HUES64 (cell line): ENCODE results near the gene GBGT1.

Experiments
- H3K27ac ChIP-seq: 2 replicates; pipeline ENCODE4 v1.7.0; 2013; ENCODE audit warnings: low read depth, low read length, inconsistent platforms
- H3K27me3 ChIP-seq: 2 replicates; pipeline ENCODE4 v1.6.1; 2013; ENCODE audit warnings: mild to moderate bottlenecking, low read length; ENCODE audit not compliant: insufficient read depth
- H3K36me3 ChIP-seq: 2 replicates; pipeline ENCODE4 v1.6.1; 2013; ENCODE audit warnings: mild to moderate bottlenecking, low read length; ENCODE audit not compliant: insufficient read depth
- H3K4me1 ChIP-seq: 2 replicates; pipeline ENCODE4 v1.6.1; 2013; ENCODE audit warnings: mild to moderate bottlenecking, low read length, moderate library complexity; ENCODE audit not compliant: insufficient read depth
- H3K4me3 ChIP-seq: 2 replicates; pipeline ENCODE4 v1.5.1; 2013; ENCODE audit warnings: mild to moderate bottlenecking, low read length, moderate library complexity
- H3K9ac ChIP-seq: 2 replicates; pipeline ENCODE4 v1.6.1; 2013; ENCODE audit warnings: mild to moderate bottlenecking, low read depth, low read length
- H3K9me3 ChIP-seq: 2 replicates; pipeline ENCODE4 v1.6.1; 2013; ENCODE audit warnings: low read depth, low read length; ENCODE audit not compliant: insufficient read depth
- WGBS: fragments of 150-250, 120-280 bp; methylation state at CpG from one replicate; pipeline ENCODE4 v1.1.7; 2013; ENCODE audit warnings: missing lambda C conversion rate; 5-methylcytosine and 5-hydroxymethylcytosine counted together

GBGT1 gene

DNA sequence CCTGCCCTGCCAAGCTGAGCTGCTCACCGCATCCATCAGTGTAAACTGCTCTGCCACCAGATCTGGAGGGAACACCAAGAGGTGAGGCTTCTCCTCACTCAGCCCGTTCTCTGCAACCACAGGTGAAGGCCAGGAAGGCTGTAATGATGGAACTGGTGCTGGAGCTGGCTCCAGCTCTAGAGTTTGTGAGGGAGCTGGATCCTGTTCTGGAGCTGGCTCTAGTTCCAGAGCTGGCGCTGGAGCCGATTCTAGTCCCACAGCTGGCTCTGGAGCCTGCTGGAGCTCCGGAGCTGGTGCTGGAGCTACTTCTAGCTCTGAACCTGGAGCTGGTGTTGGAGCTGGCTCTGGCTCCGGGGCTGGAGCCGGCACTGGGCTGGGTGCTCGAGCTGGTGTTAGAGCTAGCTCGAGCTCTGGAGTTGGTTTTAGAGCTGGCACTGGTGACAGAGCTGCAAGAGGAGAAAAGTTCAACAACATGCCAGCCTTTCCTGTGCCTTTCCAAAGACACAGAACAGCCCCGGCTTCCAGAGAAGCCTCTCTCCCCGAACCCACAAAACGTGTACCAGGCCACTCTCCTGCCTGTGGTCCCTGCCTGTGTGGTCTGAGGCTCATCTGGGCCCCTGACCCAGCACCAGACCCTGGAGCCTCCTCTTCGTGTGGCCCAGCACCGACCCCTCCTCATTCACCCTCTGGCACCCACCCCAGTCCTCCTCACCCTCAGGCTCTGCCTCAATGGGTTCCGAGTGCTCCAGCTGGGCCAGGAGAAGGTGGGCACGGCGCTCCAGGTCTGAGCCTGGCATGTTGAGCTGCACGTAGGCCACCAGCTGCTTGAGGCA is 55.5 kb downstream of the GBGT1 start:
- Histone ChIP-seq H3K4me3 (no peak overlapping the region), H3K27ac (no peak overlapping the region), H3K9me3 (no peaks in the 10 kb centered on the region), H3K9ac (no peak overlapping the region), H3K36me3 (peaks cover 40% of the 10 kb centered on the region), H3K27me3 (no peaks in the 10 kb centered on the region), H3K4me1 (no peaks in the 10 kb centered on the region)
- 90% methylated on average over 18 of the region's 18 CpGs for WGBS

DNA sequence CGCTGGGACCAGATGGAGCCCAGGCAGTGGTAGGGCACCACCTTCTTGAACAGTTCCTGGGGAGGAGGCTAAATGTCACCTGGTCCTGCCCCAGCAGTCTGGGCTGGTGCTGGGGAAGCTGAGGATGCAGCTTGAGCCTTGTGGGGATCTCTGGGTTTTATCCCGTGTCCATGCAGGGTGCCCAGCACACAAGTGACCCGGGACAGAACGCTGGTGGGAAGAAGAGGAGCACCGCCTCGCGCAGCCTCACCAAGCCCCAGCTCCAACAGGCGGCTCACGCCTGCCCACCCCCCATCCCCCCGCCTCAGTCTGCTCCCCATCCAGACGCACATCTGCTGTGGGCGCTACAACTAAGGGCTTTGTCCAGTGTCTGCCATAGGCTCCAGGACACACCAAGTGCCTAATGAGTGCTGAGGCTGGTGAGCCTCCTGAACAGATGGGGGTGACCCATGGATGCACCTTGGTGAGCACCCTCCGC is 56.4 kb downstream of the GBGT1 start:
- no peak overlapping the region for H3K9ac ChIP-seq
- H3K27ac ChIP-seq = no peak overlapping the region
- H3K36me3 ChIP-seq = peaks cover 44% of the 10 kb centered on the region
- H3K4me3 ChIP-seq = no peak overlapping the region
- H3K9me3 ChIP-seq = no peaks in the 10 kb centered on the region
- 89% methylated on average over 13 of the region's 13 CpGs for WGBS
- H3K27me3 ChIP-seq = no peaks in the 10 kb centered on the region
- H3K4me1 ChIP-seq = no peaks in the 10 kb centered on the region

DNA sequence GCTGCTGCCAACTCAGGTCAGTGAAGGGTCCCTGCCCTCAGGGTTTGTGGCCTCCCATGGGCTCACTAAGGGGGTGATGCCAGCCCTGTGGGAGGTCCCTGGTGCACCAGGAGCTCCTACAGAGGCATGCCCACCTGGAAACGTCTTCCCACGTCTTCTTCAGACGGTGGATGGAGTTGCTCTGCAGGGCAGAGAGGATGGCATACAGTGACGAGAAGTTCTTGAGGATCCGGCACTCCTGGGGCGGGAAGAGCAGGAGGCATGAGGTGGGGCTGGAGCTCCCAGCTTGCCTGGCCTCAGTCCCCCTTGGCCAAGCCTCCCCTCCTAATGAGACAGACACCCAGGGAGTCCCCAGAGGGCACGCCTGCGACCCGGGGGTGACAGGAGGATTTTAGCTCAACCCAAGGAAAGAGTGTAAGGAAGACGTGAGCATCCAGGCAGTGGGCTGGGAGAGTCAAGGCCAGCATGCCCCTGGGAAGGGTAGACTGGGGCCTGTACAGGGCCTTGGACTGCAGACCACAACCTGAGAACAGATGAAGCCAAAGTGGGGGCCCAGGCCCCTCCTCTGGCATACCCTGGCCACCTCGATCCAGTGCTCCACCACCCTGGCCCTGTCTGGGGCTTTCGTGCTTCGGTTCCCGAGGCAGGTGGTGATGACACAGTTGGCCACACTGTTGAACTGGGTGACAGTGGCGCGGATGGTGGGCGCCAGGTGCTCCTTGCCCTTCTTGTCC is 57.0 kb downstream of the GBGT1 start:
- WGBS = 95% methylated on average over 17 of the region's 17 CpGs
- Histone ChIP-seq H3K9me3 (no peaks in the 10 kb centered on the region), H3K27me3 (no peaks in the 10 kb centered on the region), H3K36me3 (peaks cover 50% of the 10 kb centered on the region), H3K27ac (no peak overlapping the region), H3K4me3 (no peak overlapping the region), H3K4me1 (no peaks in the 10 kb centered on the region), H3K9ac (no peak overlapping the region)

DNA sequence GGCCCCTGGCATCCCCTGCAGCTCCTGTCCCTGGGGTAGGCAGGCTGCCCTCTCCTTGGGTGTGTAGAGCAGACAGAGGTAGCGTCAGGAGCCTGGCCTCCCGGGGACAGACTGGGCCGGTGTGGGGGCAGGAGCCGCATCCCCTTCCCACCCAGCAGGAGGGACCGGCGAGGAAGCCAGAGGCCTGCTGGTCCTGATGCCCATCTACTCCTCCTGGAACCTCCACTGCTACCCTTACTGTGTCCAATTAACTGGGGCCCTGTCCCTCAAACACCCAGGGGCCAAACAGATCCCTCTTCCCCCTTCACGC is 58.3 kb downstream of the GBGT1 start:
- peaks cover 60% of the 10 kb centered on the region for H3K36me3 ChIP-seq
- no peak overlapping the region for H3K27ac ChIP-seq
- no peak overlapping the region for H3K4me3 ChIP-seq
- H3K4me1 ChIP-seq = no peaks in the 10 kb centered on the region
- 59% methylated on average over 6 of the region's 7 CpGs for WGBS
- no peaks in the 10 kb centered on the region for H3K9me3 ChIP-seq
- H3K9ac ChIP-seq = no peak overlapping the region
- H3K27me3 ChIP-seq = no peaks in the 10 kb centered on the region

DNA sequence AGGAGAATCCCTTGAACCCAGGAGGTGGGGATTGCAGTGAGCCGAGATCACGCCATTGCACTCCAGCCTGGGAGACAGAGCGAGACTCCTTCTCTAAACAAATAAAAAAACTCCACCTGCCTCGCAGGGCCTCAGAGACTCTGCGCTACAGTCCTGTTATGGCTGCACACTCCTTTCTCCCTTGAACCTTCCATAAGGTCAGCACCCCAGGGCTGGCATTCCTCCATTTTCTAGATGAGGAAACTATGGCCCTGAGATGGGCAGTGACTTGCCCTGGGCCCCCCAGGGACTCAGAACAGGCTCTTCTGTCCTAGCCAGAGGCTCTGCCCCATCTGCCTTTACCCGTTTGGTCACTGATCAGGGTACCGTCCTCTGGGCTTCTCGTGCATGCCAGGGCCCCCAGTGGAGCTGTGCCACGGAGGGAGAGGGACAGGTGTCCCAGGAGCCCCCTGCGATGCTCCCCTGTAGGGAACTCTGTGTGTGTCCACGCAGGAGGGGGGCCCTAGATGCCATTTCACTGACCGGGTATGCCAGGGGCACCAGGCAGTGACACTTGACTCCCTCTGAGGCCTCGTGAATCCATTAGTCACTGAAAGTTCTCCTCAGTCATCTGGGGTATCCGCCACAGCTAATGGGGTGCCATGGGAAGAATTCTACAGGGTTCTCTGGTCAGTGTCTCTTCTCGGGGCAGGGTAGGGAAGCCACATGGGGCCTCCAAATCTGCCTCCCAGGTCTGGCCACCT is 58.8 kb downstream of the GBGT1 start:
- H3K9ac ChIP-seq = no peak overlapping the region
- H3K4me1 ChIP-seq = no peaks in the 10 kb centered on the region
- H3K27me3 ChIP-seq = no peaks in the 10 kb centered on the region
- WGBS = 93% methylated on average over 15 of the region's 15 CpGs
- peaks cover 63% of the 10 kb centered on the region for H3K36me3 ChIP-seq
- no peak overlapping the region for H3K4me3 ChIP-seq
- no peak overlapping the region for H3K27ac ChIP-seq
- no peaks in the 10 kb centered on the region for H3K9me3 ChIP-seq

DNA sequence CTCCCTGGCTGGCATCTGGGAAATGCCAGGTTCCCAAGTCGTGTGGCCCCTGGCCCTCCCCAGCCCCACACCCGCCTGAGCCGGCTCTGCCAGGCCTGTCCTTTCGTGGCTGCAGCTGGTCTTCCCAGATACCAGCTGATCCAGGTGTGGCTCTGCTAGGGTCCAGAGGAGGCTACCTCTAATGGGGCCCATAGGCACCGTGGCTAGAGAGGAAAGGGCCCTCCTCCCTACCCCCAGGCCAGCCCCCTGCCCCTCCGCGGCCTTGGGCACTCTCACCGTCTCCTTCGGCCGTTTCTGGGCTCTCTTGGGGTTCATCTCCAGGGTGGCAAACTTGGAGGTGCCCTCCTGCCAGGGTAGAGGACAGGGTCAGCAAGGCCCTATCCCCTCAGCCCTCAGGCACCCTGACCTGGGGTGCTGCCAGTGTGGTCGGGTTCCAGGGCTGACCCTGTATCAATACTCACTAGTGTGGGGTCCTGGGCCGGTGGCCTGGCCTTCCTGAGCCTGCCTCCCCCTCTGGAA is 59.7 kb downstream of the GBGT1 start:
- 92% methylated on average over 12 of the region's 12 CpGs for WGBS
- peaks cover 65% of the 10 kb centered on the region for H3K36me3 ChIP-seq

DNA sequence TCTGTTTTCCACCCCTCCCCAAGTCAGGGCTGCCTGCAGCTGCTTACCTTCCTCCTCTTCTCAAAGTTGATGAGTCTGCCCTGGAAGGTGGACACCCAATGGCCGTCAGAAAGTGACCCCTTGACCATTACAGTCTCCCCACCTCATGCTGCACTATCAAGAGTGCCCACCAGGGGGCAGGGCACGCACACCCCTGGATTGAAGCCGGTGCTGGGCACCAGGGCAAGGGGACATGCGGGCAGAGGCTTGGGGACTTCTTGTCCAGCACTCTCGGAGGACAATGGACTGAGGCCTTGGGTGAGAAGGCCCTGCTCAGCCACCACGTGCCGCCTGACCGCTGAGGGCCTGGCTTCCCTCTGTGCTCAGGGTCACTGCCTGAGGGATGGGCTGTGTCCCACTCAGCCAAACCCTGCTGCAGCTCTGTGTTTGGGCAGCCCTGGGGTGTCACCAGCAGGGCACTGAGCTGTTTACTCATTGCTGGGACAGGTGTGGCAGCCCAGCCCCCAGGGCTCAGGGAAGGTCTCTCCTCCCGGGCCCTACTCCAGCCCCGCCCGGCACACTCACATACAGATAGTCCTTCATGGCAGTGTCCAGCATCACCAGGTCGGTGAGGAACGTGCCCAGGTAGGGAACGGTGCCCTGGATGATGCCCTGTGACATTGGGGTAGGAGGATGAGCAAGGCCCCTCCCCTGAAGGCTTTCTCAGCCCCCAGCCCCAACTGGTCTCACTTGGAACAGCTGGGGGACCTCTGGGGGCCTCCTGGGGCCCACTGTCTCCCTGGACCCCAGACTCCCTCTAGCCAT is 60.3 kb downstream of the GBGT1 start:
- WGBS = 72% methylated on average over 14 of the region's 14 CpGs
- no peak overlapping the region for H3K4me3 ChIP-seq

More for the DNA sequence above, 59.7 kb downstream of the GBGT1 start:
- Histone ChIP-seq H3K27me3 (no peaks in the 10 kb centered on the region), H3K4me1 (no peaks in the 10 kb centered on the region), H3K9me3 (no peaks in the 10 kb centered on the region), H3K9ac (no peak overlapping the region), H3K4me3 (no peak overlapping the region), H3K27ac (no peak overlapping the region)

More for the DNA sequence above, 60.3 kb downstream of the GBGT1 start:
- no peak overlapping the region for H3K27ac ChIP-seq
- no peaks in the 10 kb centered on the region for H3K9me3 ChIP-seq
- H3K36me3 ChIP-seq = peaks cover 68% of the 10 kb centered on the region
- no peaks in the 10 kb centered on the region for H3K4me1 ChIP-seq
- no peak overlapping the region for H3K9ac ChIP-seq
- no peaks in the 10 kb centered on the region for H3K27me3 ChIP-seq
